AML-193 (cell line): ENCODE data around the gene DAPL1.
A peak's percentile ranks its signal among the peaks of the same experiment; 100 is the strongest.

ENCODE experiments used
- DNase-seq, 2 experiments: peaks; one replicate each; lab custom pipeline; 2025; lab: John Stamatoyannopoulos, UW

DAPL1 gene, protein sequence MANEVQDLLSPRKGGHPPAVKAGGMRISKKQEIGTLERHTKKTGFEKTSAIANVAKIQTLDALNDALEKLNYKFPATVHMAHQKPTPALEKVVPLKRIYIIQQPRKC

GRCh38 chr2:158795195-158795924 is at the start of gene DAPL1:
Gene DAPL1 (plus strand): TSS chr2:158795317. CDS start chr2:158795373, 56 bp downstream.
- no peak for DNase-seq

GRCh38 chr2:158745866-158746382 is 49.2 kb upstream of the DAPL1 start:
- no peak for DNase-seq

DNA sequence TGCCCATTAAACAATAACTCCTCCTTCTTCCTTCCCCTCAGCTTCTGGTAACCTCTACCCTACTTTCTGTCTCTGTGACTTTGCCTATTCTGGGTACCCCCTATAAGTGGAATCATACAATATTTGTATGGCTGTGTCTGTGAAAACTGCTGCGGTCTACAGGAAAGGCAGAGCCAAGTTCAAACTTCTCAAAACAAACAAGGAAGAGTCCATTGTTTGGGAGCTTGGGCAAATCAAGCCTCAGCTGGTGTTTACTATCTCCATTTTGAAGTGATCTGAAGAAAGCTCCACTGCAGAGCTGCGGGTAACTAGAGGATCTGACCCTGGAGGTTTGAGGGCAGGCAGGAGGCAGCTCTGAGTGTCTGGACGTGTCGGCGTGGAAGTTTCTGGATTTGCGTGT is 48.6 kb upstream of the DAPL1 start:
- no peak for DNase-seq

DNA sequence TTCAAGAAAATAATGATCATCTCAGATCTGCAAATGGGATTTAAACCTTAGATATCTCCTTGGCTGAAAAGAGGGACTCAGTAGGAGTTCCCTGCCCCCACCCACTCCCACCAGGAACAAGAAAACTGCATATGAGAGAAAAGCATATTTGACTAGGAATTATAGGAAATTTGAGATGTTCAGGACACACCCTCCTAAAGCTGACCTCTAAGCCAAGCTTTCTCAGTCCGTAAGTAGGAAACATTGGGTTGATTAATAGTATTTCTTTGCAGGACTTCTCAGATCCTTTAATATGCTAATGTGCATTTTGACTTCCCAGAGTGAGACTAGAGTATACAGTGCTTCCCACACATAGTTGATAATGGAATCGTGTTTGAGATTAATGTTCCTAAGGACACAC is 47.8 kb upstream of the DAPL1 start:
- DNase-seq = no peak

- no peak for DNase-seq
These were observed 46.1 kb upstream of the DAPL1 start for GRCh38 chr2:158748926-158749590.

- DNase-seq = no peak
These were observed 44.5 kb upstream of the DAPL1 start for GRCh38 chr2:158750458-158751125.

DNA sequence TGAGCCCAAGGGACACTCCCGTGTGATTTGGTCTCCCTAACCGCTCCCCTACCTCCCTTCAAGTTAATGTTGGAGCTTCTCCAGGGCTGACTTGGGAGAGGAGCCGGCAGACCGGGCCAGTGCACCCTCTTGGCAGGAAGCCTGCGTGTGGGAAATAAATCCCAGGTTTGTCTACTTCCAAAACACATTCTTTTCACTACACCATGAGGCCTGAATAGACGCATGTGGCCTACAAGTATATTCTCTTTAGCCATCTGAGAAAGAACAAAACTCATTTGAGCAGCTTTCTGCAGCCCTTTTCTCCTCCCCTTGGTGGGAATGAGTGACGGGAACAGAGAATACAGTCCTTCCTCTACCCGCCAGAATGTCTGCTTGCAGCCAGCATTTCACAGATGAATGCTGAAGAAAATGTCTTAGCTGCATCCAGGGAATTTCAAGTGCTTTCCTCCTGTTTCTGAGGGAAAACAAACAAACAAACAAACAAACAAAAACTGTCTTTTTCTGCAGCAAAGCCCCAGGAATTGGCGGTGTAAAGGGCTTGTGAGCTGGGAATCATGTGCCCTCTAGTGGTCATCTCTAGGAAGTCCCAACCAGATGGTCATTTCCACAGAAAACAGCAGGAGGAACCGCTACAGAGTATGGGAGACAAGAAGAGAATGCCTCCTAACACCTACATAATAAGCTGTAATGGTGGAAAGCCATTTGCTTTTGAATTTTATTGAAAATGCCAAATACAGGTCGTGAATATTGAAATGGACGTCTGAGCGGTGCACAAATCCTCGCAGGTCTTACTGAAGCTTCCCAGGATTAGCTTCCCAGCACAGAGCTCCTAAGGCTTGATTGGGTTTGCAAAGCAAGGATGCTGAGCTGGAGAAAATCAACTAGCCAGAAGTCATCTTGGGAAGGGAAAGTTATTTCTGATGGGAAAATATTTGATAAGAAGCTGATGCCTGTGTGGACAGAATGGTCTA is 41.2 kb upstream of the DAPL1 start:
- peak; percentile 35 to 53 for DNase-seq

DNA sequence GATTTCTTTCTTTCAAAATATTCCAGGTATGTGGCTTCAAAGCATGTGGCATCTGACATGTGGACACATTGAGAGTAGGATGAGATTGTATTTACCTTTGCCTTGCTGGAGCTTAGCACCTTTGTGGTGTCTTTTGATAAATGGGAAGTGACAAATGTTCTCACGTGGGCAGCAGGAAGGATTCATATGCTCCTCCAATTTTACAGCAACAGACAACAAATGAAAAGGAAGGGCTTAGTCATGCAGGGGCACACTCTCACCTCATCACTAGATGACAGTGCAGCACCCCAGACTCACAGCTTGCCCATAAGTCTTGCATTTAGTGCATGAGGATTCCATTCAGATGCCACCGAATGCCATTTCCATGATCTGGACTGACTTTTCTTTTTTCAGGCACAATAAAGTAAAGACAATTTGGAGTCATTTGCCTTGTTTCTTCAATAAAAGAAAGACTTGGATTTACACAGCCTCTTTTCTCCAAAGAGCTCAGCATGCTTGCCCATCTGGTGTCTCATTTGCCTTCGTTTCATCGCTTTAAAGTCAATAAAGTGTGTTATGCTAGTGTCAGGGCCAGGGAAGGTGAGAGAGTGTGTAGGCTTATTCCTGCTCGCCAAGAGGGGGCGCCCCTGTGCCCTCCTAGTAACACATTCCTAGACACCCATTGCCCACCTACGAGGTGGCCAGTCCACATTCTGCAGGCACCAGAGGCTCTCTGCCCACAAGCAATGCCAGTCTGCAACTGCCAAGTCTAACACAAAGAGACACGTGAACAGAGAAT is 39.6 kb upstream of the DAPL1 start:
- DNase-seq = peak in 1 of 2 experiments; percentile 7

- no peak for DNase-seq
These were observed 38.8 kb upstream of the DAPL1 start for GRCh38 chr2:158756331-158756730.

DNA sequence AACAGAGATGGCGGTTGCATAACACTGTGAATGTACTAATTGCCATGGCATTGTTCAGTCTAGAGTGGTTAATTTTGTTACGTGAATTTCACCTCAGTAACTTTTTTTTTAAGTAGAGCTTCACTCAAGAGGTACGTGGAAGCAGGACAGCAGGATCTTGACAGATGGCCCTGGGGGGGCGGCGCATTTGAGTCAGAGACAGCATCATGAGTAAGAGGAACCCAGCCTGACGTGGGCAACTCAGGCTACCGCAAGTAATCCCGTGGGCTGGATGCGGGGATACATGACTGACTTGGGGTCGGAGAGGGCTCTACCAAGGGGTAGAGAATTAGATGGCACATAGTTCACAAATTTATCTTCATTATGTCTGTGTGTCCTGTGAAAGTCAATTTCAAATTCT is 38.1 kb upstream of the DAPL1 start:
- no peak for DNase-seq

GRCh38 chr2:158760887-158761286 is 34.2 kb upstream of the DAPL1 start:
- DNase-seq = no peak

DNA sequence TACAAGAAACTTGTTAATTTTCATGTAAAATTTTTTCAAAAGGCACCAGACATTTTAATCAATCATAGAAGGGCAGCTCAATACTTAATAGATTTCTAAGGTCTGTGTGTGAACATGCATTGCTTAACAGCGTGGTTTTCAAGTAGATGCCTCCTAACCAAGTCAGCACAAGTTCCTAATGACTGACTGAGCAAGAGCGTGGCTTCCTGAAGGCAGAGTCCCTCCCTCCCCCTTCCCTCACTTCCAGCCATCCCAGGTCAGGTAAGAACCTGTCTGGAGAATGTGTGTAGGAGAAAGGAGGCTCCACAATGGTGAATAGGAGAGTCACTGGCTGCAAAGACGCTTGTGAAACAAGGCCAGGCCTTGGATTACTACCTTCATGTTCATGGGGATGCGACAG is 33.5 kb upstream of the DAPL1 start:
- DNase-seq = peak in 1 of 2 experiments; percentile 18

GRCh38 chr2:158762336-158762735 is 32.8 kb upstream of the DAPL1 start:
- DNase-seq = no peak

GRCh38 chr2:158766524-158766923 is 28.6 kb upstream of the DAPL1 start:
- DNase-seq = no peak

- DNase-seq = no peak
These were observed 22.6 kb upstream of the DAPL1 start for GRCh38 chr2:158772306-158773078.

GRCh38 chr2:158773121-158773520 is 22.0 kb upstream of the DAPL1 start:
- DNase-seq = no peak

- DNase-seq = no peak
These were observed 20.4 kb upstream of the DAPL1 start for GRCh38 chr2:158774681-158775080.

- DNase-seq = no peak
These were observed 19.7 kb upstream of the DAPL1 start for GRCh38 chr2:158775273-158776027.

DNA sequence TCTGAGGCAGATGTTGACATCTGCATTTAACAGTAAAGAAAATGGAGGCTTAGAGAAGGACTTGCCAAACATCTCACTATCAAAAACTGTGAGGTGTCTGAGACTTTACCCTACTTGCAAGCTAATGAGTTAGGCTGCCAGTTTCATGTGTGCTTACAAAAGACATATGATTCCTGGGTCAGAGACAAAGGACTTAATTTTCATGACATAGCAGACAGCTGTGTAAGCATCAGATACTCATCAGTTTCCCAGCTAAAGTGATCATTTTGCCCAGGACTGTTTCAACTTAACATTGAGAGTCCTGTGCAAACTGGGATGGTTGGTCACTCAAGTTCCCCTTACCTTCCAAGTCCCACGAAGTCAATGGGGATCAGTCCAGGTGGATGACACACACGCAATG is 18.9 kb upstream of the DAPL1 start:
- no peak for DNase-seq
